SK-N-SH treated with all-trans-retinoic acid at 6 μM for 48 hours (cell line): ENCODE data around the gene CAPS2.

Experiments used
- BACH2 ChIP-seq: fragments of 250-450 bp; sonication (Bioruptor Pico); IDR thresholded peaks from 2 replicates; pipeline ENCODE4 v1.9.0; 2021; ENCODE audit warnings: mild to moderate bottlenecking, borderline replicate concordance
- CSDC2 ChIP-seq: fragments of 250-450 bp; sonication (Bioruptor Pico); IDR thresholded peaks from 2 replicates; pipeline ENCODE4 v1.5.0; 2020; ENCODE audit warnings: mild to moderate bottlenecking, moderate library complexity
- ISL1 ChIP-seq: fragments of 250-450 bp; sonication (Bioruptor Pico); IDR thresholded peaks from 2 replicates; pipeline ENCODE4 v2.1.2; 2022; ENCODE audit warnings: mild to moderate bottlenecking, moderate library complexity
- PATZ1 ChIP-seq: fragments of 250-450 bp; sonication (Bioruptor Pico); IDR thresholded peaks from 2 replicates; pipeline ENCODE4 v1.8.0; 2020; ENCODE audit warnings: mild to moderate bottlenecking, moderate library complexity, borderline replicate concordance
- POU6F1 ChIP-seq: fragments of 250-450 bp; sonication (Bioruptor Pico); IDR thresholded peaks from 2 replicates; pipeline ENCODE4 v1.8.0; 2021; ENCODE audit warnings: low read depth, mild to moderate bottlenecking, moderate library complexity, borderline replicate concordance
- RARB ChIP-seq: fragments of 250-450 bp; sonication (Bioruptor Pico); IDR thresholded peaks from 2 replicates; pipeline ENCODE4 v1.8.0; 2021; ENCODE audit warnings: mild to moderate bottlenecking, moderate library complexity
- SNAI2 ChIP-seq: fragments of 250-450 bp; sonication (Bioruptor Pico); IDR thresholded peaks from 2 replicates; pipeline ENCODE4 v1.5.0; 2020; ENCODE audit warnings: mild to moderate bottlenecking, moderate library complexity
- TCF4 ChIP-seq: fragments of 250-450 bp; sonication (Bioruptor Pico); IDR thresholded peaks from 2 replicates; pipeline ENCODE4 v1.8.0; 2021; ENCODE audit warnings: mild to moderate bottlenecking, moderate library complexity, borderline replicate concordance
- TOX ChIP-seq: fragments of 250-450 bp; sonication (Bioruptor Pico); IDR thresholded peaks from 2 replicates; pipeline ENCODE4 v1.8.0; 2021; ENCODE audit warnings: mild to moderate bottlenecking, moderate library complexity, borderline replicate concordance
- TSHZ2 ChIP-seq: fragments of 250-450 bp; sonication (Bioruptor Pico); IDR thresholded peaks from 2 replicates; pipeline ENCODE4 v1.5.0; 2020; ENCODE audit warnings: mild to moderate bottlenecking, moderate library complexity
- ZC3H10 ChIP-seq: fragments of 250-450 bp; sonication (Bioruptor Pico); IDR thresholded peaks from 2 replicates; pipeline ENCODE4 v1.5.1; 2021; ENCODE audit warnings: mild to moderate bottlenecking, moderate library complexity
- ZFP3 ChIP-seq: fragments of 250-450 bp; sonication (Bioruptor Pico); IDR thresholded peaks from 2 replicates; pipeline ENCODE4 v1.5.0; 2020; ENCODE audit warnings: mild to moderate bottlenecking, moderate library complexity
- ZFP30 ChIP-seq: fragments of 450-650 bp; formaldehyde crosslinking; IDR thresholded peaks from 2 replicates; pipeline ENCODE4 v1.5.0; 2022; ENCODE audit warnings: mild to moderate bottlenecking, moderate library complexity
- ZNF70 ChIP-seq: fragments of 450-650 bp; formaldehyde crosslinking; IDR thresholded peaks from 2 replicates; pipeline ENCODE4 v1.5.0; 2020; ENCODE audit warnings: mild to moderate bottlenecking, moderate library complexity

GRCh38 chr12:75239987-75240386 lies 90.1 kb downstream of the CAPS2 start:
- no peak for TF ChIP-seq TOX (CRISPR knock-in tag)
- TF ChIP-seq ZFP3 (CRISPR knock-in tag) = no peak
- TF ChIP-seq CSDC2 = no peak
- no peak for TF ChIP-seq RARB (CRISPR knock-in tag)
- no peak for TF ChIP-seq ZNF70 (CRISPR knock-in tag)
- TF ChIP-seq SNAI2 (CRISPR knock-in tag) = no peak
- TF ChIP-seq TSHZ2 = no peak
- no peak for TF ChIP-seq ISL1
- no peak for TF ChIP-seq ZC3H10 (CRISPR knock-in tag)
- TF ChIP-seq PATZ1 (CRISPR knock-in tag) = no peak
- no peak for TF ChIP-seq POU6F1 (CRISPR knock-in tag)
- TF ChIP-seq BACH2 (CRISPR knock-in tag) = no peak
- TF ChIP-seq TCF4 (CRISPR knock-in tag) = no peak
- TF ChIP-seq ZFP30 (CRISPR knock-in tag) = no peak
